ENCODE measurements around the gene SLC10A2.

Gene SLC10A2

GRCh38 chr13:103055166-103055565 lies 11.1 kb downstream of the SLC10A2 start:
- no peak for DNase-seq

DNA sequence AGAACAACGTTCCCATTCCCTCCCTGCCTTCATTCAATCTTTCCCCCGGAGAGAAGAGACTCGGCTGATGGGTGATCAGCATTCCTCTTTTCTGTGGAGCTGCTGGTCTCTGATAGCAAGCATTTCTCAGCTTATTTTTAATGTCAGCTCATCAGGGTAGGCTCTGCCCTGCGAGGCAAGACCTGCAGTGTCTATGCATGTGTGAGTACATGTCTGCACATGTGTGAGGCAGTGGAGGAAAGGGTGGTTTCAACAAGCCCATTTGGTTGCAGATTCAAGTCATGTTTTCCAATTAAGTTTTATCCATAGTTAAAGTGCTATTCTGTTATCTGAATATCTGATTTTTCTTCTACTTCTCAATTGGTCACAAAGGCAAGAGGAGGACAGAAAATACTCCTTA lies 19.5 kb downstream of the SLC10A2 start:
- DNase-seq, result no peak

GRCh38 chr13:103044056-103044455 lies 22.2 kb downstream of the SLC10A2 start:
- no peak for DNase-seq

DNA sequence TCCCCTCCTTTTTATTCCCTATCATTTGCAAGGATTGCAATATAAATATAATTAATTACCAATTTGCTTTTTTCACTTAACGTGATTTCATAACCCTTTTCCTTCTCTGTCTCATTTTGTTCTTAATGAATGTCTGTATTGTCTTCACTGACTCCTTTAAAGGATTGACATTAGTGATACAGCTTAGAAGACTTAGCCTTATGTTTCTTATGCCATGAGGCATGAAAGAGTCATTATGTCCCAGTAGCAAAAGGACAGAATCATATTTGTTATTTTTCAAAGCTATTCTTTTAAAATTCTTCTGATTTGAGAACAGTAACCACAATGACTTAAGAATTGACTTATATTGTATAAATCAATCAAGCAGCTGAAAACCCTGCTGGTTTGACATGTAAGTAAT lies 26.2 kb downstream of the SLC10A2 start:
- DNase-seq, result no peak

DNA sequence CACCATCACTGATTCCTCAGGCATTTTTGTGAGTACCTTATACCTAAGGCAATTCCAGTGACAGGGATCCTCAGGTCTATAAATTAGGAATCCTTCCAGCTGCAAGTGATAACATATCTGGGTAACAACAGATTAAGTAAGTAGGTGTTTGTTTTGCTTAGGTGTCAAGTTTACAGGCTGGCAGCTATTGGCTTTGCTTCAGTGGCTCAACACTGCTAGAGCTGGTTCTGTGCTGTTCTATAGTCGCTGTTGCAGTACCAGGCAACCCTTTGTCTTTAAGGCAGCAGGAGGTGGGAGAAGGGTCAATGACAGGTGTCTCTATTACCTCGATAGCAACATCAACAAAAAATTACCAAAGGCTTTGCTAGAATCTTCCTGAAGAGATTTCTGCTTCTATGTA lies 27.0 kb downstream of the SLC10A2 start:
- DNase-seq, result no peak

GRCh38 chr13:103036268-103036667 lies 29.9 kb downstream of the SLC10A2 start:
- DNase-seq, result no peak

GRCh38 chr13:103033999-103034398 lies 32.2 kb downstream of the SLC10A2 start:
- no peak for DNase-seq

- DNase-seq, result no peak
These were observed 34.8 kb downstream of the SLC10A2 start for GRCh38 chr13:103031332-103031873.

- DNase-seq, result no peak
These were observed 35.4 kb downstream of the SLC10A2 start for GRCh38 chr13:103030776-103031175.

GRCh38 chr13:103029798-103030197 lies 36.4 kb downstream of the SLC10A2 start:
- no peak for DNase-seq

DNA sequence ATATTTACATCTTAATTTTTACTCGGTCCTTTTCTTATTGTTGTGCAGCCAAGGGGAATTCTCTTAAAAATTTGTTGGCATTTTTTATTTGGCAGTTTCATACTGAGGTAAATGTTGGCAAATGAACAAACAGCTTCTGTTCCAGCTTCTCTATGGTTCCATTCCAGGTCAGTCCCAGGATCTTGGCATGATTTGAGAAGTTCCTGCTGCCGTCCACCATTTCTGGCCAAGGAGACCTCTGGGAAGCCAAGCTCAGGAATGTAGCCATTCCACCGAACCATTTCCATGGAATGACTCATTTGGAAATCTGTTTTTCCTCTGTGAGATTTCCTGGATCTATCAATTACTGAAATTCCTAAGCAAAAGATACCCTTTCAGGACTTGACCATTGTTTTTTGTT lies 43.9 kb downstream of the SLC10A2 start:
- DNase-seq, result no peak

DNA sequence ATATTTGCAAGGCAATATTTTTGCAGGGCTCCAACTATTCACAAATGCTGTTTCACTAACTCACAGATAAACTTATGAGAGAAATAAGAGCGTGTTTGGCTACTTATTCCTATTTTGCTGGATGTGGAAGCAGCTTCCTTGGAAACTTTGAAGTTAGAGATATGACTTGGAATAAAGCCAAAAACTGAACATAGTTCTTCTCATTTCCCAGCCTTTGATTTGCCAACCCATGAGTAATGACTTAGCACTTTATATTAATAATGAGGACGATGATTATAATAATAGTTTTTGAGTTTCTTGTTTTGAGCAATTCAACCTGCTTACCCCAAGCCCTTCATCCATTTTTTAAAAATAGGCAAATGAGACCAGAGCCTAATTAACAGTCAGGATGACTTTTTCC lies 47.7 kb downstream of the SLC10A2 start:
- no peak for DNase-seq

- no peak for DNase-seq
These were observed 53.6 kb downstream of the SLC10A2 start for GRCh38 chr13:103012646-103013045.

GRCh38 chr13:103009051-103009840 lies 57.0 kb downstream of the SLC10A2 start:
- no peak for DNase-seq

- DNase-seq, result no peak
These were observed 58.8 kb downstream of the SLC10A2 start for GRCh38 chr13:103007427-103007762.

DNA sequence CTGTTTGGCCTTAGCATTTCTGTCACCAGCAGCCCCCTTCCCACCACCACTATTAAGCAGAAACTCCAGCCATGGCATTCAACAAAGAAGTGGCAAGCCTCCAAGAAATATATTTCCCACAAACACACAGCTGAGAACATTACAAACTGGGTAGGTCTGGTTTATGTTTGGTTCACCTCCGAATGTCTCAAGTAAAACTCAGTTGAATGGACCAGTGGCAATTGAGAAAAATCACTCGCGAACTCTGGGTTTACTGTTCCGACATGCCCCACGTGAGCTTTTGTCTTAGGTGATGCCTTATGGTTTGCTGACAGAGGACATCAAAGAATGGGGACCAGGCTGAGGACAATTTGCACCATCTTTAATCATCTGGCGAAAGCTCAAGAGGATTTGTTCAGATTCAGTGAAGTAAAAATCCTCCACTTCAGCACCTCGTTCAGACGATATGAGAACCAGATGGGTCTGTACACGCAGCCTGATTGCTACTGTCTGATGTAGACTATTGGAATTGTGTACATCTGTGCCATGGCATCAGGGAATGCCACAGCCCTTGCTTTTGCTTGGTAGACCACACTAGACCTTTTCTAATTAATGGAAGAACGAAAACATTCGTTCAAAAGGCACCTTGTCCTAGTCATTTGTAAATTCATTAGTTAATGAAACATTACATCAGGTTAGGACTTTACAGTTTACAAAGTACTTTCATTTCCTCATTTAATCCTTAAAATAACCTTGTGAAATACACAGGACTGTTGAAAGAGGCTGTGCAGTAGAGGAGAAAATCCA lies 59.4 kb downstream of the SLC10A2 start:
- DNase-seq, result no peak

DNA sequence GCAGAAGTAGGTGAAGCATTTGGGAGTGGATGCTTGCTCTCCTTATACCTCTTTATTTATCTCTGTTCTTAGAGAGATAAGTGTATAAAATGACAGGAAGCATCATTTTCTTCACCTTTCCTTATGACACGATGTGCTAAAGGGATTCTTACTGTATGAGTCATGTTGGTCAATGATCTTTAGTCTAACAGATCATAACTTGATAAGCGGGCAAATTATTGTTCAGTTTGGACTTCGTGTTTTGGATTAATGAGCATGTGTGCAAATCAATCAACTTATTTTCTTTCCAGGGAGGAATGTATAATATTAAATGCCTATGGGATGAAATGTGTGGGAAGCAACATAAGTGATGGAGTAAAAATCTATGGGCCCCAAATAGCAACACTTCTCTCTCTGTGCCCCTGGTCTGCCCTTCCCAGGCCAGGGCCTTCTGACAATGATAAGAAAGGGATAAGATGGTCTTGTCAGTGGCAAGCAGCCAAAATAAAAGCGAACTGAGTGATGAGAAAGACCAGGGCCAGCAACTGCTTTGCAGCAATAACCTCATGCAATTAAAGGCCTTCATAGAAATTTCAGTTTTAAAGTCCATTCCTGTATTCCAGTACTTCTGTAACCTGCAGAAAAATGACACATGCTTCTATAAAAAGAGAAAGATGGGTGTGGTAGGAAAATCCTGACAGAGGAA lies 61.4 kb downstream of the SLC10A2 start:
- no peak for DNase-seq

DNA sequence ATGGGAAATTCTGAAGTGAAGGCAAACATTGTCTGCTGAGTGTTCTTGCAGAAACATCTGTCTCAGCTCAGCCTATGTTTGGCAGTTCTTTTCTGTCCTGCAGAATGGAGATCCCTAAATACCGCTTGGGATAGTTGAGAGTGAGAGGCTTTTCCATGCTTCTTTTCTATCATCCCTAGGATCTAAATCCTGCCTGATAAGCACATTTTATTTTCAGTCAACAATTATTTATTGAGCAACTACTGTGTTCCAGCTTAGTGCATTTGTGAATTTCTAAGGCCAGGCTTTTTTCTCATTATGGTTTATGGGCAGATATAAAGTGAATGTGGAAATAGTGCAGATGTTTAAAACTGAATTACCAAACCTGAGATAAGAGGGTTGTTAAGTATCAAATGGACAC lies 62.6 kb downstream of the SLC10A2 start:
- DNase-seq, result no peak

DNA sequence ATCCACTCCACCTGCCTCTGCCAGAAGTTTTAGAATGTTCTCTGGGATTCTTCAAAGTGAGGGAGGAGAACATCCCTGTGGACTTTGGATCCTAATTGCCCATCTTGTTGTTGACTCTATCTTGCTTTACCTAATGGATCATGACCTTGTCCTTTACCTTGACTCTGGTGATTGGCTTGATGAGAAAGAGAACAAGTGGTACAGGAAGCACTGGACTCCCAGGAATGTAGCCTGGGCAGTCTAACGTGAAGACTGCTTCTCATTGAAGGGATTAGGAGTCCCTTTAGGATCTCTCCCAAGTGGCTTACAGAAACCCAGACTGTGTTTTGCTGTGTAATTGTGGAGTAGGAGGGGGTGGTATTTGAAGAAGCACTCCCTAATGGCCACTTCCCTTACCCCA lies 63.9 kb downstream of the SLC10A2 start:
- DNase-seq, result no peak

GRCh38 chr13:103000157-103000556 lies 66.1 kb downstream of the SLC10A2 start:
- no peak for DNase-seq

GRCh38 chr13:102999499-102999898 lies 66.7 kb downstream of the SLC10A2 start:
- no peak for DNase-seq

Data from hypothalamus (tissue), 51 donors.